GM12892 (cell line): ENCODE results near the gene PRDM16.

ENCODE experiments used
- DNase-seq: peaks from one replicate; pipeline ENCODE4 v3.0.0; 2011; ENCODE audit not compliant: insufficient read length
- FAIRE-seq: peaks from 2 replicates; lab custom pipeline; 2011; peaks lifted over from hg19 to GRCh38; lab: Jason Lieb, UNC
- POLR2A ChIP-seq: IDR thresholded peaks from 2 replicates; pipeline ENCODE4 v1.6.1; 2011; ENCODE audit warnings: low read depth, low read length, control low read depth
- POLR2AphosphoS5 ChIP-seq: IDR thresholded peaks from 2 replicates; pipeline ENCODE4 v1.6.1; 2011; ENCODE audit warnings: low read depth, low read length, control low read depth
- TAF1 ChIP-seq: IDR thresholded peaks from 2 replicates; pipeline ENCODE4 v1.6.1; 2011; ENCODE audit warnings: low read depth, mild to moderate bottlenecking, control low read depth, low read length, borderline replicate concordance

Gene PRDM16

DNA sequence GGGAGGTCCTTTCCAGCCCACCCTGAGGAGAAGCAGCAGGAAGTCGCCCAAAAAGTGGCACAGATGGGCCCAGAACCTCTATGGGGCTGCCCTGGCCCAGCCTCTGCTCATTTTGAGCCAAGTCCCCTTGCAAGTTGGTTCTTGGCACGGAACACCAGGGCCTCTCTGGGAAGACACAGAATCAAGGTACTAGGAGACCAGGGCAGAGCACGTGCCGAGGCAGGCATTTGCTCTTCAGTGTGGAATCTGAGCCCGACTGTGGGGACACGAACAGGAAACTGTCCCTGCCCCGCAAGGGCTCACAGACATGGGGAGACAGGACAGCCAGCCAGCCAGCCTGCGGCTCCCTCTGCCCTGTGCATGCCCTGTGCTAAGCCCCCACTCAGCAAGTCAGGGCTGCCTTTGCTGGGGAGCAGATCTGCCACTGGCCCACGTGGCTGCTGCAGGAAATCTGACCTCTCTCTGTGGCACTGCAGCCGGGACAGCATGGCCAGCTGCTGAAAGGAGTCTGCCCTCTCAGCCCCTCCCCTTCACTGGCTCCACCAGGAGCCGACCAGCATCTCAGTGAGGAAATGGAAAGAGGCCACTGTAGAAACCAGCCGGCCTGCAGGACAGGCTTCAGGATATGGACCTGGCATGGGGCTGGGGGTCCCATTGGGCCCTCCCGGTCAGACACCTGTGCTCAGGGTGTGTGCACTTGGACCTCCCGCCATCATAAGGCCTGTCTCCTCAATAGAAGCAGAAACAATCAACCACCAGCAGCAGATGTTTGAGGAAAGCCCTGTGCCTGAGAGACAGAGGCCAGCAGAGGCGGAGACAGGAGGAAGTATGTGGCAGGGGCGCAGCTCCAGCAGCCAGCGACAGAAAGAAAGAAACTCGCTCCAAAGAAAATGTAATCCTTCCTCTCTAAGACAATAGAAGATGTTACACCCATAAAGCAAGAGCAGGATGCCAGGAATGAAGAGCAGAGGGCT, 389.2 kb downstream of the PRDM16 start:
- no peak for DNase-seq
- no peak for FAIRE-seq

DNA sequence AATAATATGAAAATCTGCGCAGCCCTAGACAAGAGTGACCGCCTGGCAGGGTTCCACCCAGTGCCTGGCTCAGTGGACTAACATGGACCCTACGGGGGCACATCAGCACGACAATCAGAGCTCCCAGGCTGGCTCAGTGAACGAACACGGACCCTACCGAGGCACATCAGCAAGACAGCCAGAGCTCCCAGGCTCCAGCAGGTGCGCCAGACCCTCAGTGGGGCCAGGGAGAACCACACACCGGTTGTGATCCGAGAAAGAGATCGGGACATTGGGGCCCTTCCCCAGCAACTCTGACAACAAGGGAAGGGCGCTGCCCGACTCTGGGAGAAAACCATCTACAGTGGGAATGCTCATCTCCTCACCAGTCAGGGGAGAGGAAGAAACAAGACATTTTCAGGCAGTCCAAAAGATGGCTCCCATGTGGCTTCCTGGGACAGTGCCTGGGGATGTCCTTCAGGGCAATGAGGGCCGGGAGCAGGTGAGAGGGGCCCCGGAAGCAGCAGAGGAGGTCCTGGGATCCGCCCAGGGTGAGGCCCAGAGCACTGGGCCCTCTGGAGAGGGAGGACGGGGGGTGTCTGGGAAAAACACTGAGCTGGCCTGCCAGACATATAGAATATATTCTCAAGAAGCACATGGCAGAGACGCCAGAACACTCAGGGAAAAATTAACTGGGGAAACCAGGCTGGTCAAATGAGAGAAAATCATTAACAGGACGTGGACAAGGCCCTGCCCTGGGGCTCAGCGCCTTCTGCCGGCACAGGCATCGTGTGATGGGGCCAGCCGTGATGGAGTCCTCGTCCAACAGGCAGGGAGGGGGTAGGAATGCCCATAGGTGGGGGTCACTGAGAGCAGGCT, 390.3 kb downstream of the PRDM16 start:
- DNase-seq, result no peak
- no peak for TF ChIP-seq POLR2A
- no peak for TF ChIP-seq POLR2AphosphoS5
- no peak for TF ChIP-seq TAF1
- FAIRE-seq, result no peak

More for the DNA sequence above, 389.2 kb downstream of the PRDM16 start:
- no peak for TF ChIP-seq POLR2AphosphoS5
- no peak for TF ChIP-seq POLR2A
- TF ChIP-seq TAF1, result no peak

DNA sequence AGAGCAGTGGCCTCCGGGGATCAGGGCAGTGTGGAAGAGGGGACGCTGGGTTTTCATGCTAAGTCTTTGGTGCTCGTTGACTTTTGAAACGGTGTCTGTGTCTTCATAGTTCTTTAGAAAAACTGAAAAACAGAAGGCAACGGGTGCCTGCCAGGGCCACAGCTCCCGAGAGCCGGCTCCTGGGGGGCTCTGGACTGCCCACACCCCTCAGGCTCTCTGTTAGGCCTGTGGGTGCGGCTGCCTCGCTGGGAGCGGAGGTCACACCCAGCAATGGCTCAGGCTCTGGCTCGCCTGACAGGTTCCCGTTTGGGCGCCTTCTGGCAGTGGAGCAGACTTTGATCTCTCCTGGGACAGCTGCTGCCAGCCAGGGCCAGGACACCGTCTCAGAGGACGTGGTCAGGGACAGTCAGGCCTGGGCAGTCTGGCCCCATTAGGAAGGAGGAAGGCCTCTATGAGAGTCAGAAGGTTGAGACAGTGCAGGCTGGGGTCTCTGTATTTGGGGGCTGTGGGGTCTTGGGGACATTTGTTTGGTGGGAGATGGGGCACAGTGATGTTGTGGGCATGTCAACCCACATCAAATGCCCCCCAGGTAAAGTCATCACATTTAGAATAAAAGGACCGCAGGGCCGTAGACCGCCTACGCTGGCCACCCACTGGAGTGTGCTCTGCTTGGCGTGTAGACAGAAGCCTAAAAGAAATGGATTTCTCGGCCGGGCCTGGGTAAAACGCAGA, 391.1 kb downstream of the PRDM16 start:
- no peak for TF ChIP-seq TAF1
- no peak for TF ChIP-seq POLR2AphosphoS5
- TF ChIP-seq POLR2A, result no peak
- no peak for DNase-seq
- no peak for FAIRE-seq

DNA sequence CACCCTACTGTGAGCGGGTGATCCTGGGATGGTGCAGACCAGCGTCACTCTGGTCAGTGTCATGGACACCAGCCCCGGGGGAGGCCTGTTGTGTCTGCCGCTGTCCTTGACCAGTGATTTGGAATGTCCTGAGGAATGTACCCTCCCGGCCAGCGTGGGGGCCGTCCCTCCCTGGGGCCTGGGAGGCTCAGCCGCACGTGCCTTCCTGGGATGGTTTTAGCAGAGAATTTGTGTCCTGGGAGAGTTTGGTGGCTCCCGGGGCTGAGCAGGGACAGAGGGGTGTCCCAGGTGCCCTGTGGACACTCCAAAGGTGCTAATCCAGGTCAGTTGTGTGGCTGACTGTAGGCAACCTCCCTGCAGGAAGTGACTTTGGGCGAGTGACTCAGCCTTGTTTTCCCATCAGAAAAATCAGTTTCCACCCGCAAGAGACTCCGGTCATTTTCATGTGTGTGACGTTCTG, 391.7 kb downstream of the PRDM16 start:
- no peak for DNase-seq
- FAIRE-seq, result no peak

DNA sequence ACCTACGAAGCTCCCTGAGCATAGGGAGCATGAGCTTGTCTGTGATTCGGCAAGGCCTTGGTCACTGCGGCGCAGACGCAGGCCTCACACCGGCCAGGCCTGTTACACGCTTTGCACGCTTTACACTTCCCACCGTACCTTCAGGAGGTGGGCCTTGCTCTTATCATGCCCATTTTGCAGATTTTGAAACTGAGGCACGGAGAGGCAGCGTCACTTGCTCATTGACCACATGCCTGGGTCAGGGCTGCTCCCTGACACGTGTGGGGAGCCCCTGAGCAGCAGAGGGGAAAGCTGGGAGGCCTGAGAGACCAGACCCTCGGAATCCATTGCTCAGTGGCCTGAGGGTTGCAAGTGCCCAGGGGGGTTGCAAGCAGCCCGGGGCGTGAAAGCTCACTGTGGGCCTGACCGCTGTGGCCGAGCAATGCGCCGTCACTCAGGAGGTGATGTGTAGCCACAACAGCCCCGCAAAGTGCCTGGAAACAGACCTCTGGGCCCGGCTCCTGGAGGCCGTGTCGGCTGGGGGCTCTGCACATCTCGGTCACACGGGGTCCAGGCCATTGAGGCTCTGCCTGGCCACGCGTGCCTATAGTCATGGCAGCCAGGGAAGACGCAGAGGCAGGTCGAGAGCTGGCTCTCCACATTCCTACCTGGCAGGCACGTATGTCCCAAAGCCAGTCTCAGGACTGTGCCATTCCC, 392.4 kb downstream of the PRDM16 start:
- DNase-seq (no peak), FAIRE-seq (no peak)
- TF ChIP-seq POLR2A, result no peak
- TF ChIP-seq TAF1, result no peak
- TF ChIP-seq POLR2AphosphoS5, result no peak

More for the DNA sequence above, 391.7 kb downstream of the PRDM16 start:
- no peak for TF ChIP-seq POLR2AphosphoS5
- TF ChIP-seq TAF1, result no peak
- TF ChIP-seq POLR2A, result no peak

DNA sequence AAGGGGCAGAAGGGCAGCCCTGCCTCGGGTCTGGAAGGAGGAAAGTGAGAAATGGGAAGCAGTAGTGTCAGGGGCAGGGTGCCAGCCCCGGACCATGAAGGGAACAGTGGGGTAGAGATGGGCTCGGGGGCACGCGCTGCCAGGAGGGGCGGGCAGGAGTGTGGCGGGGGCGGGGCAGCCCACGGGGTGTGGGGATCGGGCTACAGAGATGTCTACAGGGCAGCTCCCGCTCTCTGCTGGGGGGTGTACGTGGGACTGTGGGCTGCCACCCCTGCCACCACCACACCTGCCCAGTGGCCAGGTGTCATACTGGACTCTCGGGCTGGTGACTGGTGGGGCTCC, 392.9 kb downstream of the PRDM16 start:
- FAIRE-seq (no peak), DNase-seq (no peak)
- TF ChIP-seq POLR2A (no peak), TAF1 (no peak), POLR2AphosphoS5 (no peak)

DNA sequence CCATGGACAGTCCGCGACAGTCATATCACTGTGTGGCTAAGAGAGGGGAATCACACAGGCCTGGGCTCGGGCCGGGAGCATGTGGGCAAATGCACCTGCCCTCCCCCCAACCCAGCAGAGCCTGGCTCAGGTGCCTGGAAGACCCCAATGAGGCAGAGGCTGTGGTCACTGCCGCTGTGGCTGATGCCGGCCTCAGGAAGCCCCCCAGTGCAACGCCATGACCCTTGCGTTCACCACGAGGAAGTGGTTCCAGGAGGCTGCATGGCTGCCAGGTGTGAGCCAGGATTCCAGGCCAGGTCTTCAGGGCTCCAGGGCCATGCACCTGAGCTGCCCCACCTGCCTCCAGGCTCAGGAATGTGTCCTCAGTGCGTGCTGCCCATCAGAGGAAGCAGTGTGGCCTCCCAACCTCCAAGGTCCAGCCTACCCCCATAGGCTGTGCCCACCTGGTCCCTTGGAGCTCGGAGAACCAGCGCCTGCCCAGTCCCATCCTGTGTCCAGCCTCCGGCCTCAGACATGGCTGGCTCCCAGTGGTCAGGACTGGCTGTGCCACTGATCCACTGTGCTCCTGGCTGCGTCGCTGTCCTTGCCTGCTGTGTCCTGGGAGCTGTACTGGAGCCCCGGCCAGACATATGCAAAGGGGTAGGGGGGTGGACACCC, 393.5 kb downstream of the PRDM16 start:
- FAIRE-seq, result no peak
- TF ChIP-seq TAF1, result no peak
- no peak for DNase-seq

DNA sequence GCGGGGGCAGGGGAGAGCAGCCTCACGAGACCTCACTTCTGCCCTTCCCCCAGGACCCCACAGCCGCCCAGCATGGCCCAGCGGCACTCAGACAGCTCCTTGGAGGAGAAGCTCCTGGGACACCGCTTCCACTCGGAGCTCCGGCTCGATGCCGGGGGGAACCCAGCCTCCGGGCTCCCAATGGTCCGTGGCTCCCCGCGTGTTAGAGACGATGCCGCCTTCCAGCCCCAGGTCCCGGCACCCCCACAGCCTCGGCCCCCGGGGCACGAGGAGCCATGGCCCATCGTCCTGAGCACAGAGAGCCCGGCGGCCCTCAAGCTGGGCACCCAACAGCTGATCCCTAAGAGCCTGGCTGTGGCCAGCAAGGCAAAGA, 394.0 kb downstream of the PRDM16 start:
- FAIRE-seq (no peak), DNase-seq (no peak)
- TF ChIP-seq POLR2AphosphoS5 (no peak), POLR2A (no peak), TAF1 (no peak)

DNA sequence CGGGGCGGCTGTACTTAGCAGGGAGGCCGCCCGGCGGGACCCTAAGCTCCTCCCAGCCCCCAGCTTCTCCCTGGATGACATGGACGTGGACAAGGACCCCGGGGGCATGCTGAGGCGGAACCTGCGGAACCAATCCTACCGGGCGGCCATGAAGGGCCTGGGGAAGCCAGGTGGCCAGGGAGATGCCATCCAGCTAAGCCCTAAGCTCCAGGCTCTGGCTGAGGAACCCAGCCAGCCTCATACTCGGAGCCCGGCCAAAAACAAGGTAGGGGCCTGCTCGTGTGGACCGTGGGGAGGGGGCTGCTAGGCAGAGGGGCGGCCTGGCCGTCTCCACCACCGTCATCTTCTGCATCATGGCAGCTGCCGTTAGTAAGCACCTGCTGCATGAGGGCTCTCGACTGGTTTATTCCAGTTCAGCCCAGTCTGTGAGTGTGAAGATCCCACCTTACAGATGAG, 394.4 kb downstream of the PRDM16 start:
- DNase-seq (no peak), FAIRE-seq (no peak)
- TF ChIP-seq TAF1 (no peak), POLR2AphosphoS5 (no peak), POLR2A (no peak)

DNA sequence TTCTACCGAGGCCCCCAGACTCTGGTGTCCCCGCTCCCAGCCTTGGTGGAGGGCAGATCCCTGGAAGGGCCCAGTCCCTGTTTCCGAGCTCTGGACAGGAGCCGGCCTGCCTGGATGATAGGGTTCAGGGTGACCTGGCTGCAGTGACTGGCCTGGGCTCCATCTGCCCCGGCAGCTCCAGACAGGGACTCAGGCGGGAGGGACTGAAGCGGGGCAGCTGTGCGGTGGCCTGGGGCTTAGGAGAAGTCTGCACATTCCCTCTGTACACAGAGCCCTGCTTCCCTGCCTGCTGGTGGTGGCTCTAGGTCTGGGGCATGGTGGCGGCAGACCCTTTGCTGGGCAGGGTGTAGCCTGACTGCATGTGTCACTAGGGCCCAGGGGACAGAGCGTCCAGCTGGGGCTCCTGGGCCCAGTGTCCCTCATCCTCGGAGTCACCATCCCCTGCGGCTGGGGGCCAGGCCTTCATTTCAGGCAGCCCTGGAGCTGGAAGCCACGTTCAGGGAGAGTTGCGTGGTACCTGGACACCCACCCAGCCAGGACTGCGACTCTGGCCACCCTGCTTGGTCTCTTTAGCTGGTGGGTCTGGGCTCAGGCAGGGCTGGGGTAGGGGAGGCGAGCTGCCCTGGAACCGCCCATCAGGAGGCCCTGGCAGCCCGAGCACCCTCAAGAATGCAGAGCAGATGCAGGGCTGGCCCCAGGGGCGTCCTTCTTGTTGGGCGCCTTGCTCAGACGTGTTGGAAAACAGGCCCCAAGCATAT, 395.1 kb downstream of the PRDM16 start:
- FAIRE-seq, result no peak

More for the DNA sequence above, 395.1 kb downstream of the PRDM16 start:
- TF ChIP-seq POLR2A, result no peak
- no peak for TF ChIP-seq TAF1
- no peak for TF ChIP-seq POLR2AphosphoS5
- no peak for DNase-seq
